Adrenal gland (tissue), 5 donors: ENCODE data around the gene UBE3A.

Experiments used
- POLR2A ChIP-seq, 2 donors: fragments of 450-650 bp; IDR thresholded peaks; one replicate each; pipeline ENCODE4 v1.6.1; 2017; ENCODE audit warnings: antibody characterized with exemption in 2 of 2, mild to moderate bottlenecking in 2 of 2, moderate library complexity in 1 of 2
- TF ChIP-seq, protein P1 (sequence below), 6 experiments: fragments of 450-650 bp in 4 of 6; fragments of 200-600 bp in 2 of 6; sonication (generic) in 1 of 6; IDR thresholded peaks; 1 replicate in 5 of 6; 2 replicates in 1 of 6; pipeline versions ENCODE4 v1.5.1 to v1.8.0; 2016 to 2021; ENCODE audit warnings: antibody characterized with exemption in 6 of 6, mild to moderate bottlenecking in 2 of 6, moderate library complexity in 1 of 6
- donor health status: DM: no; HTN: no; CAD: no.

DNA sequence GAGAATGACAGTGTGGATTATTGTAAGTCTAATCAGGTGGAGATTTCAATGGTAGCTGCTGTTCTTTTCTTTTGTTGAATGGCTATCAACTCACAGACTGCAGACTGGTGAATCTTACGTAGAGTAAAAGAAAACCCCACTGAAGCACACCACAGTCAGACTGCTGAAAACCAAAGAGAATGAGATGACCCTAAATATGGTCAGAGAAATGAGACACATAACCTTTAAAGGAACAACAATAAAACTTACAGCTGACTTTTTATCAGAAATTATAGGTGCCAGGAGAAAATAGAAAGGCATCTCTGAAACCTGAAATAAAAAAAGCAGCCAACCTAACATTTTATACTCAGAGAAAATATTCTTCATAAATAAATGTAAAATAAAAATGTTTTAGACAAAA is 12.7 kb upstream of the UBE3A start:
- TF ChIP-seq, protein P1, sequence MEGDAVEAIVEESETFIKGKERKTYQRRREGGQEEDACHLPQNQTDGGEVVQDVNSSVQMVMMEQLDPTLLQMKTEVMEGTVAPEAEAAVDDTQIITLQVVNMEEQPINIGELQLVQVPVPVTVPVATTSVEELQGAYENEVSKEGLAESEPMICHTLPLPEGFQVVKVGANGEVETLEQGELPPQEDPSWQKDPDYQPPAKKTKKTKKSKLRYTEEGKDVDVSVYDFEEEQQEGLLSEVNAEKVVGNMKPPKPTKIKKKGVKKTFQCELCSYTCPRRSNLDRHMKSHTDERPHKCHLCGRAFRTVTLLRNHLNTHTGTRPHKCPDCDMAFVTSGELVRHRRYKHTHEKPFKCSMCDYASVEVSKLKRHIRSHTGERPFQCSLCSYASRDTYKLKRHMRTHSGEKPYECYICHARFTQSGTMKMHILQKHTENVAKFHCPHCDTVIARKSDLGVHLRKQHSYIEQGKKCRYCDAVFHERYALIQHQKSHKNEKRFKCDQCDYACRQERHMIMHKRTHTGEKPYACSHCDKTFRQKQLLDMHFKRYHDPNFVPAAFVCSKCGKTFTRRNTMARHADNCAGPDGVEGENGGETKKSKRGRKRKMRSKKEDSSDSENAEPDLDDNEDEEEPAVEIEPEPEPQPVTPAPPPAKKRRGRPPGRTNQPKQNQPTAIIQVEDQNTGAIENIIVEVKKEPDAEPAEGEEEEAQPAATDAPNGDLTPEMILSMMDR (IDR thresholded peaks at IDR 0.05) = no peak
- no peak for TF ChIP-seq POLR2A (IDR thresholded peaks at IDR 0.05)
